DMS53 treated with DMSO at 0.1 percent for 48 hours (cell line): ENCODE results near the gene PLXDC1.
"Not testable (repeated sequence)": the region's sequence is repeated elsewhere in the genome, so short reads cannot be mapped to it uniquely, and the experiment has no call there.

Experiments used
- DNase-seq: peaks from one replicate; lab custom pipeline; 2025; ENCODE audit not compliant: unreplicated experiment; lab: John Stamatoyannopoulos, UW

PLXDC1 gene

GRCh38 chr17:39183045-39183444 is 31.6 kb upstream of the PLXDC1 start:
- no peak for DNase-seq

GRCh38 chr17:39181303-39181702 is 29.9 kb upstream of the PLXDC1 start:
- no peak for DNase-seq

- peak; percentile 17 for DNase-seq
These were observed 27.1 kb upstream of the PLXDC1 start for GRCh38 chr17:39178536-39178935.

GRCh38 chr17:39177256-39177655 is 25.8 kb upstream of the PLXDC1 start:
- DNase-seq = no peak

- no peak for DNase-seq
These were observed 24.3 kb upstream of the PLXDC1 start for GRCh38 chr17:39175695-39176093.

GRCh38 chr17:39174920-39175694 is 23.7 kb upstream of the PLXDC1 start:
- DNase-seq = peak; percentile 21

GRCh38 chr17:39173526-39174274 is 22.3 kb upstream of the PLXDC1 start:
- no peak for DNase-seq

GRCh38 chr17:39173080-39173479 is 21.6 kb upstream of the PLXDC1 start:
- no peak for DNase-seq

- DNase-seq = no peak
These were observed 20.5 kb upstream of the PLXDC1 start for GRCh38 chr17:39171933-39172332.

GRCh38 chr17:39170558-39170957 is 19.1 kb upstream of the PLXDC1 start:
- DNase-seq = no peak

GRCh38 chr17:39170109-39170508 is 18.7 kb upstream of the PLXDC1 start:
- no peak for DNase-seq

- no peak for DNase-seq
These were observed 18.1 kb upstream of the PLXDC1 start for GRCh38 chr17:39169518-39169917.

- DNase-seq = no peak
These were observed 17.7 kb upstream of the PLXDC1 start for GRCh38 chr17:39169101-39169500.

GRCh38 chr17:39168503-39168902 is 17.1 kb upstream of the PLXDC1 start:
- not testable (repeated sequence) for DNase-seq

- DNase-seq = no peak
These were observed 16.0 kb upstream of the PLXDC1 start for GRCh38 chr17:39167476-39167875.

GRCh38 chr17:39166437-39167335 is 15.2 kb upstream of the PLXDC1 start:
- no peak for DNase-seq

GRCh38 chr17:39165841-39166349 is 14.5 kb upstream of the PLXDC1 start, which contains the start of gene ARL5C:
ARL5C (minus strand) TSS chr17:39166161; CDS start chr17:39165760, 401 bp downstream.
- DNase-seq = no peak

- DNase-seq = no peak
These were observed 13.9 kb upstream of the PLXDC1 start for GRCh38 chr17:39165178-39165840.

GRCh38 chr17:39164675-39165143 is 13.3 kb upstream of the PLXDC1 start:
- peak; percentile 38 for DNase-seq

GRCh38 chr17:39161962-39162361 is 10.5 kb upstream of the PLXDC1 start:
- DNase-seq = no peak
